ENCODE measurements around the gene RHBDF1.

The RHBDF1 gene

GRCh38 chr16:60929-61878 lies 11.2 kb downstream of the RHBDF1 start:
- TF ChIP-seq CTCF (IDR thresholded peaks at IDR 0.05; ENCODE audit: control extremely low read depth, extremely low read depth, low read depth, missing control alignments), result no peak
- DNase-seq (ENCODE audit: extremely low spot score), result no peak
- ChIA-PET POLR2A (interaction anchor here (0.6 kb wide), 1 partner anchor 23 kb away, joined by 3 read pairs; no protein-coding TSS in a partner anchor), CTCF (interaction anchor here (1.3 to 32.8 kb wide), 2 partner anchors 8 to 29 kb away, joined by 4 to 701 read pairs; no protein-coding TSS in a partner anchor)

- POLR2A ChIA-PET, result interaction anchor here (0.6 kb wide), 1 partner anchor 24 kb away, joined by 3 read pairs; no protein-coding TSS in a partner anchor
- CTCF ChIA-PET, result interaction anchor here (1.3 to 32.8 kb wide), 2 partner anchors 9 to 30 kb away, joined by 4 to 701 read pairs; no protein-coding TSS in a partner anchor
- no peak for TF ChIP-seq CTCF (IDR thresholded peaks at IDR 0.05; ENCODE audit: control extremely low read depth, extremely low read depth, low read depth, missing control alignments)
- no peak for DNase-seq (ENCODE audit: extremely low spot score)
Measured at GRCh38 chr16:60166-60565, 12.3 kb downstream of the RHBDF1 start.

GRCh38 chr16:59440-60059 lies 12.9 kb downstream of the RHBDF1 start:
- ChIA-PET POLR2A (no interaction called here), CTCF (interaction anchor here (1.0 to 32.8 kb wide), 3 partner anchors 10 to 121 kb away, joined by 3 to 701 read pairs (median 4); partner anchors contain the start of gene HBQ1)
- no peak for DNase-seq (ENCODE audit: extremely low spot score)
- TF ChIP-seq CTCF (IDR thresholded peaks at IDR 0.05; ENCODE audit: control extremely low read depth, extremely low read depth, low read depth, missing control alignments), result no peak

- ChIA-PET POLR2A (no interaction called here), CTCF (interaction anchor here (1.0 to 32.8 kb wide), 3 partner anchors 12 to 122 kb away, joined by 3 to 701 read pairs (median 14); partner anchors contain the start of genes HBQ1 and RHBDF1)
- DNase-seq (ENCODE audit: extremely low spot score), result no peak
- TF ChIP-seq CTCF (IDR thresholded peaks at IDR 0.05; ENCODE audit: control extremely low read depth, extremely low read depth, low read depth, missing control alignments), result no peak
Measured at GRCh38 chr16:58491-59439, 13.7 kb downstream of the RHBDF1 start.

- no peak for TF ChIP-seq CTCF (IDR thresholded peaks at IDR 0.05; ENCODE audit: control extremely low read depth, extremely low read depth, low read depth, missing control alignments)
- POLR2A ChIA-PET, result no interaction called here
- no peak for DNase-seq (ENCODE audit: extremely low spot score)
- CTCF ChIA-PET, result interaction anchor here (2.4 to 32.8 kb wide), 3 partner anchors 8 to 33 kb away, joined by 14 to 701 read pairs (median 21); partner anchors contain the start of gene RHBDF1
Measured at GRCh38 chr16:57711-58110, 14.7 kb downstream of the RHBDF1 start.
